HUES6 (cell line): Measurements from ENCODE around the gene KCNH5.

Experiments used
- H3K27ac ChIP-seq: 2 replicates; pipeline ENCODE4 v1.7.0; 2013; ENCODE audit warnings: low read depth, mild to moderate bottlenecking, low read length, inconsistent platforms
- H3K27me3 ChIP-seq: 2 replicates; pipeline ENCODE4 v1.6.1; 2013; ENCODE audit warnings: low read length; ENCODE audit not compliant: control insufficient read depth, insufficient read depth
- H3K36me3 ChIP-seq: 2 replicates; pipeline ENCODE4 v1.6.1; 2013; ENCODE audit warnings: low read length; ENCODE audit not compliant: control insufficient read depth, insufficient read depth
- H3K4me1 ChIP-seq: 2 replicates; pipeline ENCODE4 v1.6.1; 2013; ENCODE audit warnings: low read length; ENCODE audit not compliant: control insufficient read depth, insufficient read depth
- H3K4me3 ChIP-seq: 2 replicates; pipeline ENCODE4 v1.5.1; 2013; ENCODE audit warnings: low read depth, low read length
- H3K9ac ChIP-seq: one replicate; pipeline ENCODE4 v1.6.1; 2013; ENCODE audit warnings: mild to moderate bottlenecking, low read length
- H3K9me3 ChIP-seq: 2 replicates; pipeline ENCODE4 v1.6.1; 2013; ENCODE audit warnings: low read depth, low read length; ENCODE audit not compliant: control insufficient read depth, insufficient read depth

KCNH5 gene

GRCh38 chr14:63006531-63006930 is 38.7 kb downstream of the KCNH5 start:
- Histone ChIP-seq H3K4me1 (no peaks in the 10 kb centered on the region), H3K27ac (no peak overlapping the region), H3K9me3 (no peaks in the 10 kb centered on the region), H3K4me3 (no peak overlapping the region), H3K36me3 (no peaks in the 10 kb centered on the region), H3K27me3 (no peaks in the 10 kb centered on the region), H3K9ac (no peak overlapping the region)

- no peaks in the 10 kb centered on the region for H3K36me3 ChIP-seq
- H3K4me3 ChIP-seq, result no peak overlapping the region
- H3K27me3 ChIP-seq, result no peaks in the 10 kb centered on the region
- H3K27ac ChIP-seq, result no peak overlapping the region
- 0 out of 2 replicates have a peak, but pooled peaks cover 3% of the 10 kb centered on the region for H3K9me3 ChIP-seq
- no peak overlapping the region for H3K9ac ChIP-seq
- H3K4me1 ChIP-seq, result no peaks in the 10 kb centered on the region
Observed at GRCh38 chr14:62994096-62994495, 51.2 kb downstream of the KCNH5 start.

- no peaks in the 10 kb centered on the region for H3K27me3 ChIP-seq
- no peak overlapping the region for H3K9ac ChIP-seq
Observed at GRCh38 chr14:62988967-62989366, 56.3 kb downstream of the KCNH5 start.

GRCh38 chr14:62983821-62984220 is 61.4 kb downstream of the KCNH5 start:
- peaks cover 5% of the 10 kb centered on the region; the same call in 1 of the 2 replicates for H3K4me1 ChIP-seq
- no peak overlapping the region for H3K9ac ChIP-seq
- no peaks in the 10 kb centered on the region for H3K27me3 ChIP-seq
- no peaks in the 10 kb centered on the region for H3K9me3 ChIP-seq
- no peak overlapping the region for H3K4me3 ChIP-seq
- no peak overlapping the region for H3K27ac ChIP-seq
- no peaks in the 10 kb centered on the region for H3K36me3 ChIP-seq

More at GRCh38 chr14:62988967-62989366, 56.3 kb downstream of the KCNH5 start:
- Histone ChIP-seq H3K27ac (no peak overlapping the region), H3K4me1 (peaks cover 2% of the 10 kb centered on the region; the same call in 1 of the 2 replicates), H3K36me3 (no peaks in the 10 kb centered on the region), H3K9me3 (0 out of 2 replicates have a peak, but pooled peaks cover 3% of the 10 kb centered on the region), H3K4me3 (no peak overlapping the region)

GRCh38 chr14:62980693-62981092 is 64.6 kb downstream of the KCNH5 start:
- no peak overlapping the region for H3K27ac ChIP-seq
- no peaks in the 10 kb centered on the region for H3K27me3 ChIP-seq
- H3K36me3 ChIP-seq, result no peaks in the 10 kb centered on the region
- H3K9me3 ChIP-seq, result no peaks in the 10 kb centered on the region
- H3K9ac ChIP-seq, result no peak overlapping the region
- H3K4me1 ChIP-seq, result peaks cover 5% of the 10 kb centered on the region; the same call in 1 of the 2 replicates
- H3K4me3 ChIP-seq, result no peak overlapping the region

- Histone ChIP-seq H3K36me3 (no peaks in the 10 kb centered on the region), H3K4me1 (no peaks in the 10 kb centered on the region), H3K9ac (no peak overlapping the region), H3K27ac (no peak overlapping the region), H3K9me3 (peaks cover 4% of the 10 kb centered on the region; the same call in 1 of the 2 replicates), H3K27me3 (no peaks in the 10 kb centered on the region), H3K4me3 (no peak overlapping the region)
Observed at GRCh38 chr14:62957562-62957961, 87.7 kb downstream of the KCNH5 start.

- H3K27ac ChIP-seq, result no peak overlapping the region
- no peaks in the 10 kb centered on the region for H3K4me1 ChIP-seq
- no peak overlapping the region for H3K9ac ChIP-seq
- H3K27me3 ChIP-seq, result no peaks in the 10 kb centered on the region
- no peaks in the 10 kb centered on the region for H3K9me3 ChIP-seq
- H3K4me3 ChIP-seq, result no peak overlapping the region
- no peaks in the 10 kb centered on the region for H3K36me3 ChIP-seq
Observed at GRCh38 chr14:62956413-62956812, 88.8 kb downstream of the KCNH5 start.

- no peaks in the 10 kb centered on the region for H3K9me3 ChIP-seq
- no peaks in the 10 kb centered on the region for H3K4me1 ChIP-seq
- no peak overlapping the region for H3K27ac ChIP-seq
- H3K27me3 ChIP-seq, result no peaks in the 10 kb centered on the region
- no peaks in the 10 kb centered on the region for H3K36me3 ChIP-seq
- H3K4me3 ChIP-seq, result no peak overlapping the region
- H3K9ac ChIP-seq, result no peak overlapping the region
Observed at GRCh38 chr14:62954165-62954564, 91.1 kb downstream of the KCNH5 start.

- Histone ChIP-seq H3K9me3 (no peaks in the 10 kb centered on the region), H3K9ac (no peak overlapping the region), H3K36me3 (no peaks in the 10 kb centered on the region), H3K27ac (no peak overlapping the region), H3K27me3 (no peaks in the 10 kb centered on the region), H3K4me3 (no peak overlapping the region), H3K4me1 (no peaks in the 10 kb centered on the region)
Observed at GRCh38 chr14:62952226-62952625, 93.0 kb downstream of the KCNH5 start.

- Histone ChIP-seq H3K9ac (no peak overlapping the region), H3K27me3 (no peaks in the 10 kb centered on the region), H3K4me1 (no peaks in the 10 kb centered on the region), H3K27ac (no peak overlapping the region), H3K4me3 (no peak overlapping the region), H3K9me3 (no peaks in the 10 kb centered on the region), H3K36me3 (no peaks in the 10 kb centered on the region)
Observed at GRCh38 chr14:62947301-62947700, 98.0 kb downstream of the KCNH5 start.

- Histone ChIP-seq H3K27ac (no peak overlapping the region), H3K4me3 (no peak overlapping the region), H3K27me3 (no peaks in the 10 kb centered on the region), H3K9me3 (no peaks in the 10 kb centered on the region), H3K36me3 (no peaks in the 10 kb centered on the region), H3K9ac (no peak overlapping the region), H3K4me1 (no peaks in the 10 kb centered on the region)
Observed at GRCh38 chr14:62946221-62946620, 99.0 kb downstream of the KCNH5 start.

GRCh38 chr14:62943202-62943601 is 102.1 kb downstream of the KCNH5 start:
- no peak overlapping the region for H3K9ac ChIP-seq
- no peak overlapping the region for H3K27ac ChIP-seq
- no peaks in the 10 kb centered on the region for H3K9me3 ChIP-seq
- no peaks in the 10 kb centered on the region for H3K4me1 ChIP-seq
- H3K4me3 ChIP-seq, result no peak overlapping the region
- H3K27me3 ChIP-seq, result no peaks in the 10 kb centered on the region
- no peaks in the 10 kb centered on the region for H3K36me3 ChIP-seq
